Upper lobe of left lung (tissue), 6 donors: ENCODE results near the gene LMOD2. TPM values are rescaled to one million over a fixed set of nuclear protein-coding genes. Genes with fewer than 3 reads are reported as not detected.

Source experiments
- ATAC-seq, 2 donors: fragments of 200-7000 bp; cut with Tn5 transposase; one replicate each; pipeline ENCODE4 v1.9.1; 2022; ENCODE audit warnings: mild to moderate bottlenecking in 2 of 2, moderate library complexity in 2 of 2; ENCODE audit not compliant: low FRiP score in 2 of 2
- DNase-seq, 2 donors: peaks; one replicate each; pipeline ENCODE4 v3.0.0-alpha.2; 2019 to 2020
- H3K27ac ChIP-seq, 4 donors: fragments of 200-600 bp; sonication (generic); one replicate each; pipeline ENCODE4 v1.5.1; 2016 to 2019
- H3K27me3 ChIP-seq, 4 donors: fragments of 200-600 bp; sonication (generic); one replicate each; pipeline ENCODE4 v1.5.1; 2017 to 2019
- H3K36me3 ChIP-seq, 4 donors: fragments of 200-600 bp; sonication (generic); one replicate each; pipeline ENCODE4 v1.5.1; 2016 to 2019
- H3K4me1 ChIP-seq, 4 donors: fragments of 200-600 bp; sonication (generic); one replicate each; pipeline ENCODE4 v1.5.1; 2018 to 2019
- H3K4me3 ChIP-seq, 4 donors: fragments of 200-600 bp; sonication (generic); one replicate each; pipeline ENCODE4 v1.5.1; 2017 to 2019; ENCODE audit warnings: mild to moderate bottlenecking in 2 of 4, moderate library complexity in 1 of 4
- H3K9me3 ChIP-seq, 4 donors: fragments of 200-600 bp; sonication (generic); one replicate each; pipeline ENCODE4 v1.5.1; 2018 to 2019
- EP300 ChIP-seq, 4 donors: sonication (generic); formaldehyde crosslinking; IDR thresholded peaks; one replicate each; pipeline ENCODE4 v1.5.1; 2017; ENCODE audit warnings: antibody characterized with exemption in 4 of 4, control low read depth in 2 of 4
- POLR2A ChIP-seq, 4 donors: fragments of 450-650 bp; IDR thresholded peaks; one replicate each; pipeline ENCODE4 v1.5.1; 2016 to 2017; ENCODE audit warnings: antibody characterized with exemption in 4 of 4, mild to moderate bottlenecking in 2 of 4
- POLR2AphosphoS5 ChIP-seq, 2 donors: sonication (generic); formaldehyde crosslinking; IDR thresholded peaks; one replicate each; pipeline ENCODE4 v1.5.1; 2017; ENCODE audit warnings: antibody characterized with exemption in 2 of 2
- WGBS, 2 donors: methylation state at CpG; one replicate each; pipeline ENCODE4 v1.1.5; 2017 to 2018; 5-methylcytosine and 5-hydroxymethylcytosine counted together
- total RNA-seq, 6 donors: library from RNA; depleted of rRNA in 4 of 6; stranded (reverse); fragments of >200 nt in 4 of 6; gene quantifications; one replicate each; pipeline versions ENCODE4 v1.1.0 to v1.2.1, GENCODE V29; 2016 to 2021
- TF ChIP-seq, protein P1 (sequence below), 6 experiments: fragments of 450-650 bp in 4 of 6; fragments of 200-600 bp in 2 of 6; sonication (generic) in 2 of 6; IDR thresholded peaks; one replicate each; pipeline ENCODE4 v1.5.1; 2016 to 2019; ENCODE audit warnings: antibody characterized with exemption in 6 of 6
- donor health status: DM: no; HTN: no; CAD: no; lungs with moderate emphysema.
- donor health status: DM: no; HTN: yes; CAD: no; lungs with severe emphysema.

Gene LMOD2
- total RNA-seq, 6 donors from 2014 or later, result not detected

- no peak for DNase-seq
- TF ChIP-seq POLR2A (IDR thresholded peaks at IDR 0.05) (no peak), POLR2AphosphoS5 (IDR thresholded peaks at IDR 0.05) (no peak), EP300 (IDR thresholded peaks at IDR 0.05) (no peak)
- TF ChIP-seq, protein P1, sequence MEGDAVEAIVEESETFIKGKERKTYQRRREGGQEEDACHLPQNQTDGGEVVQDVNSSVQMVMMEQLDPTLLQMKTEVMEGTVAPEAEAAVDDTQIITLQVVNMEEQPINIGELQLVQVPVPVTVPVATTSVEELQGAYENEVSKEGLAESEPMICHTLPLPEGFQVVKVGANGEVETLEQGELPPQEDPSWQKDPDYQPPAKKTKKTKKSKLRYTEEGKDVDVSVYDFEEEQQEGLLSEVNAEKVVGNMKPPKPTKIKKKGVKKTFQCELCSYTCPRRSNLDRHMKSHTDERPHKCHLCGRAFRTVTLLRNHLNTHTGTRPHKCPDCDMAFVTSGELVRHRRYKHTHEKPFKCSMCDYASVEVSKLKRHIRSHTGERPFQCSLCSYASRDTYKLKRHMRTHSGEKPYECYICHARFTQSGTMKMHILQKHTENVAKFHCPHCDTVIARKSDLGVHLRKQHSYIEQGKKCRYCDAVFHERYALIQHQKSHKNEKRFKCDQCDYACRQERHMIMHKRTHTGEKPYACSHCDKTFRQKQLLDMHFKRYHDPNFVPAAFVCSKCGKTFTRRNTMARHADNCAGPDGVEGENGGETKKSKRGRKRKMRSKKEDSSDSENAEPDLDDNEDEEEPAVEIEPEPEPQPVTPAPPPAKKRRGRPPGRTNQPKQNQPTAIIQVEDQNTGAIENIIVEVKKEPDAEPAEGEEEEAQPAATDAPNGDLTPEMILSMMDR (IDR thresholded peaks at IDR 0.05), result no peak
- H3K27me3 ChIP-seq, result no peaks in the 10 kb centered on the region
- H3K4me3 ChIP-seq, result no peak overlapping the region
- no peaks in the 10 kb centered on the region for H3K36me3 ChIP-seq
- ATAC-seq, result no peak
- H3K4me1 ChIP-seq, result no peaks in the 10 kb centered on the region
- WGBS, 2 donors, result 92 to 93% methylated on average over 1 of the region's 1 CpG
- no peak overlapping the region for H3K27ac ChIP-seq
- H3K9me3 ChIP-seq, result no peaks in the 10 kb centered on the region
Observed at GRCh38 chr7:123665896-123666295, 10.2 kb downstream of the LMOD2 start.

GRCh38 chr7:123666492-123666891 lies 10.8 kb downstream of the LMOD2 start:
- H3K27ac ChIP-seq, result no peak overlapping the region
- H3K4me3 ChIP-seq, result no peak overlapping the region
- no peaks in the 10 kb centered on the region for H3K36me3 ChIP-seq
- no peak for TF ChIP-seq POLR2A (IDR thresholded peaks at IDR 0.05)
- TF ChIP-seq, protein P1 (IDR thresholded peaks at IDR 0.05), result no peak
- TF ChIP-seq POLR2AphosphoS5 (IDR thresholded peaks at IDR 0.05), result no peak
- H3K4me1 ChIP-seq, result no peaks in the 10 kb centered on the region
- DNase-seq (no peak), ATAC-seq (no peak)
- H3K27me3 ChIP-seq, result no peaks in the 10 kb centered on the region
- WGBS, 2 donors, result 87 to 88% methylated on average over 1 of the region's 1 CpG
- H3K9me3 ChIP-seq, result no peaks in the 10 kb centered on the region

DNA sequence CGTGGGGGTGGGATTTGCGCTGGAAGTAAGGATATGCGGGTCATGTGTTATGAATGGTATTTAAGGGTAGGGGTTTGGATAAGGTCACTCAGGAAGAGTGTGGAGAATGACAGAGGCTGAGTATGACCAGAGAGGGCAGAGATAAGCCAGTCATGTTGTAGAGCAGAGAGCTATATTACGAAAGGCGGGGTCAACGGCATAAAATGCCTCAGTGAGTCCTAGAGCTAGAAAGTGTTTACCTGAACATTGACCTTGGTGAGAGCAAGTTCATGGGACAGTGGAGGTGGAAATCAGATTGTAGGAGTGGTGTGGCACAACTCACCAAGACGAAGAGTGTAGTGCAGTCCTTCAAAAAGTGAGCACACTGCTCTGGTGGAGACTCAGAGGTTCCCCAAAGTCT lies 13.8 kb downstream of the LMOD2 start:
- ATAC-seq (no peak), DNase-seq (no peak)
- peaks cover 0 to 5% (median 0%) of the 10 kb centered on the region in 4 donors for H3K4me1 ChIP-seq
- H3K4me3 ChIP-seq, result no peak overlapping the region
- H3K9me3 ChIP-seq, result no peaks in the 10 kb centered on the region
- no peaks in the 10 kb centered on the region for H3K27me3 ChIP-seq
- 91% methylated on average over 7 of the region's 7 CpGs for WGBS, 2 donors
- no peaks in the 10 kb centered on the region for H3K36me3 ChIP-seq
- no peak for TF ChIP-seq POLR2A (IDR thresholded peaks at IDR 0.05)
- no peak for TF ChIP-seq EP300 (IDR thresholded peaks at IDR 0.05)
- no peak for TF ChIP-seq POLR2AphosphoS5 (IDR thresholded peaks at IDR 0.05)
- TF ChIP-seq, protein P1 (IDR thresholded peaks at IDR 0.05), result no peak
- no peak overlapping the region for H3K27ac ChIP-seq

- peaks cover 0 to 6% (median 0%) of the 10 kb centered on the region in 4 donors for H3K4me1 ChIP-seq
- no peaks in the 10 kb centered on the region for H3K36me3 ChIP-seq
- WGBS, 2 donors, result 93 to 94% methylated on average over 5 of the region's 5 CpGs
- no peak for ATAC-seq
- H3K27me3 ChIP-seq, result no peaks in the 10 kb centered on the region
- TF ChIP-seq POLR2AphosphoS5 (IDR thresholded peaks at IDR 0.05) (no peak), POLR2A (IDR thresholded peaks at IDR 0.05) (no peak), EP300 (IDR thresholded peaks at IDR 0.05) (no peak)
- TF ChIP-seq, protein P1 (IDR thresholded peaks at IDR 0.05), result no peak
- no peak overlapping the region for H3K27ac ChIP-seq
- DNase-seq, result no peak
- no peaks in the 10 kb centered on the region for H3K9me3 ChIP-seq
- no peak overlapping the region for H3K4me3 ChIP-seq
Observed at GRCh38 chr7:123673137-123673732, 17.6 kb downstream of the LMOD2 start.

GRCh38 chr7:123673752-123674398 lies 18.2 kb downstream of the LMOD2 start:
- DNase-seq (no peak), ATAC-seq (no peak)
- Histone ChIP-seq H3K4me1 (peaks cover 0 to 6% (median under 1%) of the 10 kb centered on the region in 4 donors), H3K27me3 (no peaks in the 10 kb centered on the region), H3K4me3 (no peak overlapping the region), H3K36me3 (no peaks in the 10 kb centered on the region), H3K27ac (no peak overlapping the region), H3K9me3 (no peaks in the 10 kb centered on the region)
- TF ChIP-seq, protein P1 (IDR thresholded peaks at IDR 0.05), result no peak
- TF ChIP-seq POLR2AphosphoS5 (IDR thresholded peaks at IDR 0.05), result no peak
- no peak for TF ChIP-seq EP300 (IDR thresholded peaks at IDR 0.05)
- no peak for TF ChIP-seq POLR2A (IDR thresholded peaks at IDR 0.05)
- WGBS, 2 donors, result 87 to 92% methylated on average over 3 of the region's 3 CpGs
